ENCODE data around the gene PLEK.
"Not testable (repeated sequence)": the region's sequence is repeated elsewhere in the genome, so short reads cannot be mapped to it uniquely, and the experiment has no call there.

The PLEK gene

GRCh38 chr2:68366083-68366560 is 1.0 kb downstream of the PLEK start:
- Mint-ChIP-seq H3K4me3 (peak overlapping the region; percentile 95 to 96), H3K9me3 (no peaks in the 10 kb centered on the region), H3K36me3 (peaks cover 15 to 16% of the 10 kb centered on the region in 2 donors), H3K4me1 (peaks cover 60 to 80% of the 10 kb centered on the region in 2 donors), H3K27me3 (no peaks in the 10 kb centered on the region), H3K27ac (peak overlapping the region; percentile 90)
- ATAC-seq (replicated peaks) (peak; percentile 54 to 57), DNase-seq (no peak)

GRCh38 chr2:68367953-68368653 is 3.0 kb downstream of the PLEK start:
- peak overlapping the region; percentile 73 to 77 for H3K4me3 Mint-ChIP-seq
- H3K27me3 Mint-ChIP-seq = no peaks in the 10 kb centered on the region
- H3K27ac Mint-ChIP-seq = peak overlapping the region; percentile 51

GRCh38 chr2:68368654-68369336 is 3.7 kb downstream of the PLEK start:
- no peaks in the 10 kb centered on the region for H3K27me3 Mint-ChIP-seq
- H3K4me1 Mint-ChIP-seq = peaks cover 56 to 80% of the 10 kb centered on the region in 2 donors
- peak overlapping the region; percentile 73 to 77 for H3K4me3 Mint-ChIP-seq
- H3K27ac Mint-ChIP-seq = peak overlapping the region; percentile 9
- H3K36me3 Mint-ChIP-seq = peaks cover 20 to 23% of the 10 kb centered on the region in 2 donors
- H3K9me3 Mint-ChIP-seq = no peaks in the 10 kb centered on the region
- DNase-seq = no peak
- no peak for ATAC-seq (replicated peaks)

More at GRCh38 chr2:68367953-68368653, 3.0 kb downstream of the PLEK start:
- Mint-ChIP-seq H3K4me1 (peaks cover 61 to 83% of the 10 kb centered on the region in 2 donors), H3K36me3 (peaks cover 20 to 23% of the 10 kb centered on the region in 2 donors), H3K9me3 (no peaks in the 10 kb centered on the region)
- ATAC-seq (replicated peaks) (no peak), DNase-seq (no peak)

GRCh38 chr2:68369337-68369734 is 4.3 kb downstream of the PLEK start:
- Mint-ChIP-seq H3K4me1 (peaks cover 50 to 80% of the 10 kb centered on the region in 2 donors), H3K4me3 (no peak overlapping the region), H3K27ac (no peak overlapping the region), H3K9me3 (no peaks in the 10 kb centered on the region), H3K36me3 (peaks cover 20 to 23% of the 10 kb centered on the region in 2 donors), H3K27me3 (no peaks in the 10 kb centered on the region)
- ATAC-seq (replicated peaks) (no peak), DNase-seq (no peak)

- ATAC-seq (replicated peaks) (no peak), DNase-seq (no peak)
- H3K9me3 Mint-ChIP-seq = no peaks in the 10 kb centered on the region
- peaks cover 53 to 85% of the 10 kb centered on the region in 2 donors for H3K4me1 Mint-ChIP-seq
- no peak overlapping the region for H3K4me3 Mint-ChIP-seq
- peaks cover 15 to 26% of the 10 kb centered on the region in 2 donors for H3K36me3 Mint-ChIP-seq
- no peak overlapping the region for H3K27ac Mint-ChIP-seq
- H3K27me3 Mint-ChIP-seq = no peaks in the 10 kb centered on the region
These were observed 6.1 kb downstream of the PLEK start for GRCh38 chr2:68371138-68371537.

- Mint-ChIP-seq H3K4me1 (peaks cover 51 to 87% of the 10 kb centered on the region in 2 donors), H3K27me3 (no peaks in the 10 kb centered on the region), H3K4me3 (no peak overlapping the region), H3K9me3 (no peaks in the 10 kb centered on the region), H3K27ac (no peak overlapping the region), H3K36me3 (peaks cover 15 to 26% of the 10 kb centered on the region in 2 donors)
- ATAC-seq (replicated peaks) = no peak
- DNase-seq = no peak
These were observed 6.5 kb downstream of the PLEK start for GRCh38 chr2:68371581-68371980.

GRCh38 chr2:68372485-68372884 is 7.4 kb downstream of the PLEK start:
- no peak for ATAC-seq (replicated peaks)

GRCh38 chr2:68374184-68374583 is 9.1 kb downstream of the PLEK start:
- Mint-ChIP-seq H3K4me1 (peaks cover 50 to 86% of the 10 kb centered on the region in 2 donors), H3K4me3 (no peak overlapping the region), H3K27ac (no peak overlapping the region), H3K27me3 (no peaks in the 10 kb centered on the region), H3K36me3 (peaks cover 11 to 26% of the 10 kb centered on the region in 2 donors), H3K9me3 (peaks cover 0 to 2% of the 10 kb centered on the region in 2 donors)
- ATAC-seq (replicated peaks) (no peak), DNase-seq (no peak)

More at GRCh38 chr2:68372485-68372884, 7.4 kb downstream of the PLEK start:
- H3K4me3 Mint-ChIP-seq = no peak overlapping the region
- no peak overlapping the region for H3K27ac Mint-ChIP-seq
- H3K4me1 Mint-ChIP-seq = peaks cover 57 to 91% of the 10 kb centered on the region in 2 donors
- peaks cover 0 to 2% of the 10 kb centered on the region in 2 donors for H3K9me3 Mint-ChIP-seq
- no peak for DNase-seq
- peaks cover 15 to 33% of the 10 kb centered on the region in 2 donors for H3K36me3 Mint-ChIP-seq
- H3K27me3 Mint-ChIP-seq = no peaks in the 10 kb centered on the region

- H3K4me3 Mint-ChIP-seq = no peak overlapping the region
- peaks cover 52 to 84% of the 10 kb centered on the region in 2 donors for H3K4me1 Mint-ChIP-seq
- H3K9me3 Mint-ChIP-seq = peaks cover 0 to 2% of the 10 kb centered on the region in 2 donors
- H3K27me3 Mint-ChIP-seq = no peaks in the 10 kb centered on the region
- ATAC-seq (replicated peaks) = no peak
- no peak for DNase-seq
- H3K36me3 Mint-ChIP-seq = peaks cover 17 to 32% of the 10 kb centered on the region in 2 donors
- no peak overlapping the region for H3K27ac Mint-ChIP-seq
These were observed 10.5 kb downstream of the PLEK start for GRCh38 chr2:68375582-68375981.

- peak; percentile 96 for ATAC-seq (replicated peaks)
- H3K27ac Mint-ChIP-seq = peak overlapping the region; percentile 63
- H3K4me1 Mint-ChIP-seq = peaks cover 49 to 79% of the 10 kb centered on the region in 2 donors
- H3K4me3 Mint-ChIP-seq = peak overlapping the region; percentile 2 to 44
- H3K27me3 Mint-ChIP-seq = no peaks in the 10 kb centered on the region
- peaks cover 0 to 2% of the 10 kb centered on the region in 2 donors for H3K9me3 Mint-ChIP-seq
- peaks cover 31 to 48% of the 10 kb centered on the region in 2 donors for H3K36me3 Mint-ChIP-seq
- no peak for DNase-seq
These were observed 12.2 kb downstream of the PLEK start for GRCh38 chr2:68377137-68377780.

GRCh38 chr2:68378779-68379178 is 13.7 kb downstream of the PLEK start:
- not testable (repeated sequence) for H3K27me3 Mint-ChIP-seq; DNase-seq; H3K27ac Mint-ChIP-seq; ATAC-seq (replicated peaks); H3K9me3 Mint-ChIP-seq; H3K4me3 Mint-ChIP-seq
- Mint-ChIP-seq H3K4me1 (peaks cover 56 to 82% of the 10 kb centered on the region in 2 donors), H3K36me3 (peaks cover 36 to 54% of the 10 kb centered on the region in 2 donors)

GRCh38 chr2:68379184-68379708 is 14.2 kb downstream of the PLEK start:
- H3K36me3 Mint-ChIP-seq = peaks cover 38 to 57% of the 10 kb centered on the region in 2 donors
- peak overlapping the region; percentile 33 for H3K27ac Mint-ChIP-seq
- H3K4me1 Mint-ChIP-seq = peaks cover 59 to 82% of the 10 kb centered on the region in 2 donors
- DNase-seq (no peak), ATAC-seq (replicated peaks) (no peak)
- H3K9me3 Mint-ChIP-seq = peaks cover 0 to 2% of the 10 kb centered on the region in 2 donors
- H3K4me3 Mint-ChIP-seq = no peak overlapping the region
- no peaks in the 10 kb centered on the region for H3K27me3 Mint-ChIP-seq

GRCh38 chr2:68383778-68384177 is 18.7 kb downstream of the PLEK start:
- no peak for DNase-seq
- Mint-ChIP-seq H3K9me3 (peaks cover 0 to under 1% of the 10 kb centered on the region in 2 donors), H3K36me3 (peaks cover 51 to 74% of the 10 kb centered on the region in 2 donors), H3K4me1 (peaks cover 64 to 86% of the 10 kb centered on the region in 2 donors), H3K27me3 (no peaks in the 10 kb centered on the region), H3K4me3 (peak overlapping the region in 1 of 2 donors; percentile 13), H3K27ac (peak overlapping the region; percentile 62)
- ATAC-seq (replicated peaks) = no peak
